HG03159 (cell line): Measurements from ENCODE around the gene CDC42EP1.
"Not testable (repeated sequence)": the region's sequence is repeated elsewhere in the genome, so short reads cannot be mapped to it uniquely, and the experiment has no call there.

Experiments
- ATAC-seq: cut with Tn5 transposase; IDR thresholded peaks from one replicate; pipeline ENCODE4 v1.9.1; 2021; ENCODE audit warnings: mild to moderate bottlenecking, moderate library complexity; ENCODE audit not compliant: unreplicated experiment

Gene CDC42EP1

DNA sequence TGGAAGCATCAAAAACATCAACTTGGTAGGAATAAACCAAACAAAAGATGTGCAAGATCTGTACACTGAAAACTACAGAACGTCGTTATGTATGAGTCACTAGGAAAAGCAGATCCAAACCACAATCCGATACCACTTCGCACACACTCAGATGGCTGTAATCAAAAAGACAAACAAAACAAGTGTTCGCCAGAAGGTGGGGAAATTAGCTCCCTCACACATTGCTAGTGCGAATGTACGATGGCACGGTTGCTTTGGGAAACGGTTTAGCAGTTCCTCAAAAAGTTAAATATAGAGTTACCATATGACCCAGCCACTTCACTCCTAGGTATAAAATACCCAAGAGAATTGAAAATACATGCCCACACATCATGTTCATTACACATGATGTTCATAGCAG is 26.3 kb upstream of the CDC42EP1 start:
- no peak for ATAC-seq

- no peak for ATAC-seq
These were observed 25.8 kb upstream of the CDC42EP1 start for GRCh38 chr22:37534445-37534844.

- no peak for ATAC-seq
These were observed 25.1 kb upstream of the CDC42EP1 start for GRCh38 chr22:37535159-37535558.

GRCh38 chr22:37538590-37539357 is 21.5 kb upstream of the CDC42EP1 start:
- peak; percentile 89 for ATAC-seq

- ATAC-seq = not testable (repeated sequence)
These were observed 20.5 kb upstream of the CDC42EP1 start for GRCh38 chr22:37539790-37540189.

DNA sequence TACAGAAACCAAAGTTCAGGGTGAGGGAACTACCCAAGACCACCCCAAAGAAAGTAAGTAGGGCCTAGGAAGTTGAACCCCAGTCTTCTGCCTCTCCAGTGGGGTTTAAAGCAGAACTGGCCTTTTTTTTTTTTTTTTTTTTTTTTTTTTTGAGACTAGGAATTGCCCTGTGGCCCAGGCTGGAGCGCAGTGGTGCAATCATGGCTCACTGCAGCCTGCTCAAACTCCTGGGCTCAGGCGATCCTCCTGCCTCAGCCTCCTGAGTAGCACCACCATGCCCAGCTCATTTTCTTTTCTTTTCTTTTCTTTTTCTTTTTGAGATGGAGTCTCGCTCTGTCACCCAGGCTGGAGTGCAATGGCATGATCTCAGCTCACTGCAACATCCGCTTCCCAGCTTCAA is 17.9 kb upstream of the CDC42EP1 start:
- not testable (repeated sequence) for ATAC-seq

DNA sequence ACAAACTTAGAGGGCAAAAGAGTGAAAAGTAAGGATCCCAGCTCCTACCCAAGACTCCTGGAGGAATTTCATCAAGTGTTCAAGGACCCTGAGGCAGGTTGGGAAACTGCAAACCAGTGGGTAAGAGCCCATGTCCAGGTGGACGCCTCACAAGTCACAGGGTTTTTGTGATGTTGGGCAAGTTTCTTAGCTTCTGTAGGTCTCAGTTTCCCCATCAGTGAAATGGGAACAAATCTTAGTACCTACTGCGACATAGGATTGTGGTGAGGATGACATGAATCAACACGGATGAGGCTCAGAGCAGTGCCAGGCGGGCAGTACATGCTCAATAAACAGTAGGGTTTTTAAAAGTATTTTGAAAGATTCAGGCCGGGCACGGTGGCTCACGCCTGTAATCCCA is 17.3 kb upstream of the CDC42EP1 start:
- ATAC-seq = no peak

DNA sequence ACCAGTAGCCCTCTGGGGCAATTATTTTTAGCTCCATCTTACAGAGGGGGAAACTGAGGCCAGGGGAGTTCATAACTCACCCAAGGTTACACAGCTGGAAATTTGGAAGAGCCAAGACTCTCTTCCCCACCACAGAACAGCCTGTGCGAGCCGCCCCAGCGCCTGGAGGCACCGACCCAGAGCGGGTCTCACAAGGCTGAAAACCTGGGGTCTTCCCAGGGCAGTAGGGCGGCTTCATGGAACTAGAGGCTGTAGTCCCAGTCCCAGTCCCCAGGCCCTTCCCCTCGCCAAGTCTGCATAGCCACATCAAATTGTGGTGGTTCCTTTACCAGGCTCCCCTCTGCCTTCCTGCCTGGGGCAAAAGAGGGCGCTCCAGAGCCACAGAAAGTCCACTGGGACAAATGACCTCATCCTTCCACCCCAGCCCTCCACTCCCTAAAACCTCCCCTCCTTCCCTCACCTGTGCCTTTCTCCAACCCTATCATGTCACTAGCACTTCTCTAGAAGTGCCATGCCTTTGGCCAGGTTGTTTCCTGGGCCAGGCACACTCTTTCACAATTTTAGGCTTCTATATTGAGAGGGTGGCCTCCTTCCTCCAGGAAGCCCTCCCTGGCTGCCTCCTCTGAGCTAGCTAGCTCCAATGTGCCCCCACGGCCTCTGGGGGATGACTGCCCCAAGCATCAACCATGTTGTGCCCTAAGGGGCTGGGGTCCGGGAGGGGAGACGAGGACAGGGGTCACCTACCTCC is 15.2 kb upstream of the CDC42EP1 start:
- no peak for ATAC-seq

GRCh38 chr22:37545703-37546436 is 14.4 kb upstream of the CDC42EP1 start:
- no peak for ATAC-seq

DNA sequence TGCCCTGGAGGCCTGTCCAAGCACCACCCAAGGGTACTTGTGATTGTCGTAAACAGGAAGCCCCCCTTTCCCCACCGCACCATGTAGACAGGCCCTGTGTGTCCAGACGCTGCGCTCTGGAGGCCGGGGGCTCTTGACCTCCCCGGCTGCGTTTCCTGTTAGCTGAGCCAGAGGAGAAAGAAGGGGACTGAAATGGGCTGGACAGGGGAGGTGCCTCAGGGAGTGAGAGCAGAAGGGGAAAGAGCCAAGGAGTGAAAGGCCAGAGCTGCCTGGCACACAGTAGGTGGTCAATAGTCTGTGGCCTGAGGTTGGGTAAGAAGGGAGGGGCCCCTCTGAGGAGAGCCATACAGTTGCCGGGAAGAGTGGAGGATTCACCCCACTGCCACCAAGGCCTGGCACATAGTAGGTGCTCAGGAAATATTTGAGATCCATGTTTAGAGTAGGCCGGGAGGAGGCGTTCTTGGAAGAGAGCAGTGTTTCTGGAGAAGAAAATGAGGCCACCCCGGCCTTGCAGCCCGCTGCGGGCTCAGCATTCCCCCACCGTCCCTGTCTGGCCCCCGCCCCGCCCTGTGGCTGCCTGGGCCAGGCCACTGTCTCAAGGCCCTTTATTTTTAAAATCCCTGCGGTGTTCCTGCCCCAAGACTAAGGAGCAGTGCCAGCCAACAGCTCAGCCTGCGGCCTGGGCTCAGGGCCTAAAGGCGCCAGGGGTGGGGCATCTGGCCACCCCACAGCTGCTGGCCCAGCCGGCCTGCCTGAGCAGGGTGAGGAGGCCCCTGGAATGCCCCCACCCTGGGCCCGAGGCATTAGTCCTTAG is 13.6 kb upstream of the CDC42EP1 start:
- no peak for ATAC-seq

DNA sequence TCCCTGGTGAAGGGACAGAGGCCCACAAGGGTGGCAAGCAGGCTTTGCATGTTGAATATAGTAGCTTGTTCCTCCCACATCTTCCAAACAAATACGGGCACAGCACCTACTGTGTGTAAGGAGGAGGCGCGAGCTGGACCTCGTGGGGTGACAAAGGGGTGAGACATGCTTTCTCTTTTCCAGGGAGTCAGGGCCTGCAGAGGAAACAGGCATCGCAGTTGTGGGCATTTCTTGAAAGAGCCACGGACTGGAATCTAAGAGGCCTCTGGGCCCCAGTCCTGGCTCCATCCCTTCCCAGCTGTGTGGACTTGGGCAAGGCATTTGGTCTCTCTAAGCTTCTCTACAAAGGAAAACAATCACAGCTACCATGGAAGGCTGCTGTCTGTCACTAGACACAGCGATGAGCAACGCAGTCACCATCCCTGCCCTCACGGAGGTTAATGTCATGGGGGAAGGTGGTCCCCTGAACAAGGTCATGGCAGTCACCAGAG is 13.0 kb upstream of the CDC42EP1 start:
- ATAC-seq = no peak

GRCh38 chr22:37549704-37550059 is 10.6 kb upstream of the CDC42EP1 start:
- no peak for ATAC-seq

DNA sequence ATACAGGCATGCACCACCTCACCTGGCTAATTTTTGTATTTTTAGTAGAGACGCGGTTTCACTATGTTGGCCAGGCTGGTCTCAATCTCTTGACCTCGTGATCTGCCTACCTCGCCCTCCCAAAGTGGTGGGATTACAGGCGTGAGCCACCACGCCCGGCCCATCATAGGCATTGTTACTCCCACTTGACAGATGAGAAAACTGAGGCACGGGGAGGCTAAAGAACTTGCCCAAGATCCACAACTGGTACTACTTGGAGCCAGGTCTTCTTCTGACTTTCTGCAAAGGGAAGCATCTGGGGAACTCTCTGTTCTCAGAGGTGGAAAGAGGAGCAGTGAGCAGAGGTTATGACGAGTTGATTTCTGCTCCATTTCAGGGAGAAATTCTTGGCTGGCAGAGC is 9.4 kb upstream of the CDC42EP1 start:
- not testable (repeated sequence) for ATAC-seq

DNA sequence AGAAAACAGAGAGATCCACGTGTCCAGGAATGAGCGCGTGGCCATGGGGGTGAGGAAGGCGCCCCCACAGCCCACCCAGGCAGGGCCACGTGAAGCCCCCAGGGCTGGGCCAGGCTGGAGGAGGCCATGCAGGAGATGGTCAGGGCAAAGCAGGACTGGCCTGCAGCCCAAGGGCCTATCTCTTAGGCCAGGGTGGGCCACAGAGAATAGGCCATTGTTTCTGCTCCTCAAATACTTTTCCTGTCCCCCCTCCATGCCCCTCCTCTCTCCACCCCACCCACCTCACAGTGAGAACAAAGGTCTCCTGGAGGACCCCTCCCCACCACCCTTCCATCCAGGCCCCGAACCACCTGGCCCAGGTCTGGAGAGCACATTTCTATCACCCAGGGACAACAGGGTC is 8.3 kb upstream of the CDC42EP1 start:
- no peak for ATAC-seq

DNA sequence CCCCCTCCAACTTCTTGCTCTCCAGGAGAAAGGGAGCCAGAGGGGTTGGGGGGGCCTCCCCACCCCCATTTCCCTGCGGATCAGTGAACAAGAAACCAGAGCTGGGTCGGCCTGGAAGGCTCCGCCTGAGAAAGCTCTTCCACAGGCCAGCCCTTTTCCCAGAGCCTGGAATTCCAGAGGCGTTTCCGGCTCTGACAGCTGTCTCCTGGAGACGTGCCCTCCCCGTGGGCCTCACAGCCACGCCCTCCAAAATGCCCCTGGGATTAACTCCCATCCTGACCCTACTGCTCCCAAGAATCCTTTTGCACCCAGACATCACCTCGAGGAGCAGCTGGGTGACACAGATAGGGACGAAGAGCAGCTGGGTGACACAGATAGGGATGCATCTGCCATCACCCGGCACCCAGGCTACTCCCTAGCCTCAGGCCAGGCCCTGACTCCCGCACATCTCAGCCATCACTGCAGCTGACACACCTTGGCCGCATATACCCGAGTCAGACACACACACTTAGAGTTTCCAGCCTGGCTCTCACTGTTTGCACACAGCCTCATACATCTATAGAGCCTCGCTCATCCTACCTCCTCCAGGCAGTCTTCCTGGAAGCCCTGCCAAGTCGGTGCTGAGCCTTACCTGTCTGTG is 7.6 kb upstream of the CDC42EP1 start:
- ATAC-seq = no peak

- no peak for ATAC-seq
These were observed 6.6 kb upstream of the CDC42EP1 start for GRCh38 chr22:37553725-37554124.

DNA sequence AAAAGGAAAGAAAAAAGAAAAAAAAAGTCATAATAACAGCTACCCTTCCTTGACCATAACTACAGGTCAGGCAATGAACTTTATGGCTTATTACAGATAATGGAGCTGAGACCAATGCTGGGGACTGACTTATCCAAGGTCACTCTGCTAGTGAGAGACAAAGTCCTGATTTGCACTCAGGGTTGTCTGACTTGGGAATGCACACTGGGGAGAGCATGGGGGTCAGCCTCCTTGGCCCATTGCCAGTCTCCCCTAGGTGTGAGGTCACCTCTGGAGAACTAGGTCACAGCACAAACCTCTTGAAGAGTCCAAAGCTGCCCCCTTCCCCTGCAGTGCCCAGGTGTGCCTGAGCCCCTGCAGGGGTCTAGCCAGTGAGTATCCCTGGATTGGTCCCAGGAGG is 5.3 kb upstream of the CDC42EP1 start:
- no peak for ATAC-seq

GRCh38 chr22:37556710-37557109 is 3.6 kb upstream of the CDC42EP1 start:
- ATAC-seq = no peak

GRCh38 chr22:37557321-37558001 is 2.8 kb upstream of the CDC42EP1 start:
- no peak for ATAC-seq

GRCh38 chr22:37558815-37559214 is 1.5 kb upstream of the CDC42EP1 start:
- ATAC-seq = no peak
